ENCODE measurements around the gene FEZF2.

- TF ChIP-seq, protein P1, sequence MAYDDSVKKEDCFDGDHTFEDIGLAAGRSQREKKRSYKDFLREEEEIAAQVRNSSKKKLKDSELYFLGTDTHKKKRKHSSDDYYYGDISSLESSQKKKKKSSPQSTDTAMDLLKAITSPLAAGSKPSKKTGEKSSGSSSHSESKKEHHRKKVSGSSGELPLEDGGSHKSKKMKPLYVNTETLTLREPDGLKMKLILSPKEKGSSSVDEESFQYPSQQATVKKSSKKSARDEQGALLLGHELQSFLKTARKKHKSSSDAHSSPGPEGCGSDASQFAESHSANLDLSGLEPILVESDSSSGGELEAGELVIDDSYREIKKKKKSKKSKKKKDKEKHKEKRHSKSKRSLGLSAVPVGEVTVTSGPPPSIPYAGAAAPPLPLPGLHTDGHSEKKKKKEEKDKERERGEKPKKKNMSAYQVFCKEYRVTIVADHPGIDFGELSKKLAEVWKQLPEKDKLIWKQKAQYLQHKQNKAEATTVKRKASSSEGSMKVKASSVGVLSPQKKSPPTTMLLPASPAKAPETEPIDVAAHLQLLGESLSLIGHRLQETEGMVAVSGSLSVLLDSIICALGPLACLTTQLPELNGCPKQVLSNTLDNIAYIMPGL (CRISPR knock-in tag; IDR thresholded peaks at IDR 0.05), result no peak
- TF ChIP-seq NR2C2 (CRISPR knock-in tag; IDR thresholded peaks at IDR 0.05) (no peak), CTCF (IDR thresholded peaks at IDR 0.05) (no peak), JUN (CRISPR knock-in tag; IDR thresholded peaks at IDR 0.05) (no peak), IRF1 (CRISPR knock-in tag; IDR thresholded peaks at IDR 0.05) (no peak)
- TF ChIP-seq, protein P2, sequence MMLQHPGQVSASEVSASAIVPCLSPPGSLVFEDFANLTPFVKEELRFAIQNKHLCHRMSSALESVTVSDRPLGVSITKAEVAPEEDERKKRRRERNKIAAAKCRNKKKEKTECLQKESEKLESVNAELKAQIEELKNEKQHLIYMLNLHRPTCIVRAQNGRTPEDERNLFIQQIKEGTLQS (CRISPR knock-in tag; conservative IDR thresholded peaks at IDR 0.05), result no peak
- TF ChIP-seq, protein P3, sequence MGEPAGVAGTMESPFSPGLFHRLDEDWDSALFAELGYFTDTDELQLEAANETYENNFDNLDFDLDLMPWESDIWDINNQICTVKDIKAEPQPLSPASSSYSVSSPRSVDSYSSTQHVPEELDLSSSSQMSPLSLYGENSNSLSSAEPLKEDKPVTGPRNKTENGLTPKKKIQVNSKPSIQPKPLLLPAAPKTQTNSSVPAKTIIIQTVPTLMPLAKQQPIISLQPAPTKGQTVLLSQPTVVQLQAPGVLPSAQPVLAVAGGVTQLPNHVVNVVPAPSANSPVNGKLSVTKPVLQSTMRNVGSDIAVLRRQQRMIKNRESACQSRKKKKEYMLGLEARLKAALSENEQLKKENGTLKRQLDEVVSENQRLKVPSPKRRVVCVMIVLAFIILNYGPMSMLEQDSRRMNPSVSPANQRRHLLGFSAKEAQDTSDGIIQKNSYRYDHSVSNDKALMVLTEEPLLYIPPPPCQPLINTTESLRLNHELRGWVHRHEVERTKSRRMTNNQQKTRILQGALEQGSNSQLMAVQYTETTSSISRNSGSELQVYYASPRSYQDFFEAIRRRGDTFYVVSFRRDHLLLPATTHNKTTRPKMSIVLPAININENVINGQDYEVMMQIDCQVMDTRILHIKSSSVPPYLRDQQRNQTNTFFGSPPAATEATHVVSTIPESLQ (CRISPR knock-in tag; IDR thresholded peaks at IDR 0.05), result no peak
- TF ChIP-seq, protein P4, sequence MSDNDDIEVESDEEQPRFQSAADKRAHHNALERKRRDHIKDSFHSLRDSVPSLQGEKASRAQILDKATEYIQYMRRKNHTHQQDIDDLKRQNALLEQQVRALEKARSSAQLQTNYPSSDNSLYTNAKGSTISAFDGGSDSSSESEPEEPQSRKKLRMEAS (CRISPR knock-in tag; IDR thresholded peaks at IDR 0.05), result no peak
Observed at GRCh38 chr3:62356356-62356755, 17.0 kb downstream of the FEZF2 start.

All from WTC11 (cell line).